Measurements from ENCODE around the gene NALCN. TPM values are rescaled to one million over a fixed set of nuclear protein-coding genes. Genes with fewer than 3 reads are reported as not detected.

Gene NALCN
- total and polyA plus RNA-seq, 8 donors = 0.26 to 1.9 (median 0.74) TPM

DNA sequence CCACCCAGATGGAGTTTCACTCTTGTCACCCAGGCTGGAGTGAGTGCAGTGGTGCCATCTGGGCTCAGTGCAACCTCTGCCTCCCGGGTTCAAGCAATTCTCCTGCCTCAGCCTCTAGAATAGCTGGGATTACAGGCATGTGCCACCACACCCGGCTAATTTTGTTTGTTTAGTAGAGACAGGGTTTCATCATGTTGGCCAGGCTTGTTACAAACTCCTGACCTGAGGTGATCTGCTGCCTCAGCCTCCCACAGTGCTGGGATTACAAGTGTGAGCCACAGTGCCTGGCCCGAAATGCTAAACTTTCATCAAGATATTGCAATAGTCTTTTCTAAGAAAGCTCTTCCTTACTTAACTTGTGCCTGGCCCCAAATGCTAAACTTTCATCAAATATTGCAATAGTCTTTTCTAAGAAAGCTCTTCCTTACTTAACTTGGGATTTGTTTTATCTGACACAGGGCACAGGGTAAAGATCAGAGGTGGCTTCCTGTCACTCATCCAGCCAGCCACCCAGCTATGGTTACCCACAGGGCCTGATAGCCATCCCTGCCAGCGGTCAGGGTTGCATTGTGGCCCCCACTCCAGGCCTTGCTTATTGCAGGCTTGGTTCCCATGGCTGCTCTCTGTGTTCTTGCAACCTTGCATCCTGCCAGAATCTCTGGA is 389.4 kb downstream of the NALCN start:
- ATAC-seq = no peak
- intact Hi-C loops (cut with DNase I) = no loop called here
- no peaks in the 10 kb centered on the region for H3K36me3 ChIP-seq
- no peak for TF ChIP-seq CTCF (IDR thresholded peaks at IDR 0.05)
- H3K4me1 ChIP-seq = no peaks in the 10 kb centered on the region
- no peak for DNase-seq
- no peaks in the 10 kb centered on the region for H3K27me3 ChIP-seq
- H3K9me3 ChIP-seq = peaks cover 0 to 2% of the 10 kb centered on the region in 2 donors
- H3K4me3 ChIP-seq = no peak overlapping the region
- H3K27ac ChIP-seq = no peak overlapping the region

DNA sequence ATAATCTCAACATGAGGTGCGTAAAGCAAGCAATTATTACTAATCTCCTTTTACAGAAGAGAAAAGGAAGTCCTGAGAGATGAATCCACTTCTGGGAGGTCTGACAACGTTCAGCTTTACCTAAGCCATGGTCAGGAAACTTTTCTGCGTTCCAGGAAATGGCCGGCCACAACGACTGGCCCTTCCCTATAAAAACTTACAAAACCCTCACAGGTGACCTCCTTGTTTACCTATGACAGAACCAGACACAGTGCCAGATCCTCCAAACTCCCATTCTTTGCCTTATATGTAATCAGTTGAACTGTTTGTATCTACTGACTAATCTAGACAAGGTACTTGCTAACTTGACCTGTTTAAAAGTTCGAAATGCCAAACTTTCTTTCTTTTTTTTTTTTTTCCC is 390.0 kb downstream of the NALCN start:
- Histone ChIP-seq H3K27me3 (no peaks in the 10 kb centered on the region), H3K9me3 (peaks cover 0 to 2% of the 10 kb centered on the region in 2 donors), H3K4me3 (no peak overlapping the region), H3K4me1 (no peaks in the 10 kb centered on the region), H3K27ac (no peak overlapping the region), H3K36me3 (no peaks in the 10 kb centered on the region)
- no peak for DNase-seq
- ATAC-seq = no peak
- TF ChIP-seq CTCF (IDR thresholded peaks at IDR 0.05) = no peak
- intact Hi-C loops (cut with DNase I) = no loop called here

DNA sequence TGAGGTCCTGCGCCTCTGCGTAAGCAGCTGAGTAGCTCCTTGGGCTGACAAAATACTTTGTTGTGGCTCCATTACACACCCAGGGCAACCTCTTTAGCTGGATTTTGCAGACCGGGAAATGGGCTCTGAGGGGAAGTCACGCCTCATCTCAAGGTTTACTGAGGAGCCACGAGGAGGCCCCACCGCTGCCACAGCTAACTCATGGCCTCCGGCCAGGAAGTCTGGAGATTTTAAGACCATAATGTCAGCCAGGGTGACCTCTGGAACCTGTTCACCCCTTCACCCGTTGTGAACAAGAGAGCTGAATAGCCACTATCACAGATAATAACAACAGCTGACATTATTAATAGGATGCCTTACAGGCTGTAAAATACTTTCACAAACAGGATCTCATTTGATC is 390.4 kb downstream of the NALCN start:
- Histone ChIP-seq H3K27me3 (no peaks in the 10 kb centered on the region), H3K36me3 (no peaks in the 10 kb centered on the region), H3K4me1 (no peaks in the 10 kb centered on the region), H3K9me3 (peaks cover 0 to 2% of the 10 kb centered on the region in 2 donors), H3K27ac (no peak overlapping the region), H3K4me3 (no peak overlapping the region)
- intact Hi-C loops (cut with DNase I) = no loop called here
- TF ChIP-seq CTCF (IDR thresholded peaks at IDR 0.05) = no peak
- DNase-seq = no peak
- no peak for ATAC-seq

- intact Hi-C loops (cut with DNase I) = no loop called here
Observed at GRCh38 chr13:101025519-101025918, 390.8 kb downstream of the NALCN start.

DNA sequence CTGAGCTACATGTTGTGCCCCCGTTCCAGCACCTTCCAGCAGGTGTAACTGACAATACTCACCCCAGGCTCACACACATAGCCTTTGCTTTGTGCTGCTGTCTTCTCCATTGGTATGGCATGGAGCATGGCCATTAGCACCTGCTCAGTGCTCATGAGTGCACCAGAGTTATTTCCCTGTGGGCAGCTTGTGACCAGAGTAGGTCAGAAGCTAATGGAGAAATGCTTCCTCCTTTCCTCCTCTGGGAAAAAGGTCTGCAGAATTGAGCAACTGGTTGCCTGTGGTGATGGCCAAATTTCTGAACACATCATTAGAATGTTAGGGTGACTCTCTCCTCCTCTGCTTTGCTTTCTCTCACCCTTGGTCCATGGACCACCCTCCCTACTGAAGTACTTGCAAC is 397.2 kb downstream of the NALCN start:
- ATAC-seq = no peak
- TF ChIP-seq CTCF (IDR thresholded peaks at IDR 0.05) = no peak
- H3K27ac ChIP-seq = no peak overlapping the region
- H3K4me3 ChIP-seq = no peak overlapping the region
- no peaks in the 10 kb centered on the region for H3K9me3 ChIP-seq
- H3K36me3 ChIP-seq = no peaks in the 10 kb centered on the region
- H3K27me3 ChIP-seq = no peaks in the 10 kb centered on the region
- DNase-seq = no peak
- no peaks in the 10 kb centered on the region for H3K4me1 ChIP-seq
- intact Hi-C loops (cut with DNase I) = no loop called here

More at GRCh38 chr13:101025519-101025918, 390.8 kb downstream of the NALCN start:
- H3K27ac ChIP-seq = no peak overlapping the region
- H3K9me3 ChIP-seq = peaks cover 0 to 2% of the 10 kb centered on the region in 2 donors
- H3K36me3 ChIP-seq = no peaks in the 10 kb centered on the region
- TF ChIP-seq CTCF (IDR thresholded peaks at IDR 0.05) = no peak
- ATAC-seq (no peak), DNase-seq (no peak)
- H3K4me1 ChIP-seq = no peaks in the 10 kb centered on the region
- no peaks in the 10 kb centered on the region for H3K27me3 ChIP-seq
- H3K4me3 ChIP-seq = no peak overlapping the region

Data from left lung (tissue), 10 donors.